Stimulated activated CD4-positive, alpha-beta T cell treated with anti-CD3 and anti-CD28 coated beads, Interleukin-2, amount 100 ng/mL, for 48 hours (primary cell): ENCODE results near the gene VPS35L.

Experiments
- DNase-seq, 2 donors: peaks; one replicate each; pipeline ENCODE4 v3.0.0-alpha.2; 2020

The VPS35L gene

GRCh38 chr16:19698480-19699465, 143.3 kb downstream of the VPS35L start:
- no peak for DNase-seq

- no peak for DNase-seq
Observed at GRCh38 chr16:19699472-19699871, 144.0 kb downstream of the VPS35L start.

- DNase-seq = no peak
Observed at GRCh38 chr16:19700319-19700781, 144.8 kb downstream of the VPS35L start.

- DNase-seq = no peak
Observed at GRCh38 chr16:19701091-19701490, 145.6 kb downstream of the VPS35L start.

GRCh38 chr16:19703172-19703889, 147.8 kb downstream of the VPS35L start:
- no peak for DNase-seq

- DNase-seq = no peak
Observed at GRCh38 chr16:19704321-19705145, 149.0 kb downstream of the VPS35L start.

- DNase-seq = no peak
Observed at GRCh38 chr16:19705146-19705501, 149.6 kb downstream of the VPS35L start.

GRCh38 chr16:19705843-19706242, 150.3 kb downstream of the VPS35L start:
- no peak for DNase-seq

- no peak for DNase-seq
Observed at GRCh38 chr16:19706846-19707245, 151.3 kb downstream of the VPS35L start.

- no peak for DNase-seq
Observed at GRCh38 chr16:19707569-19708295, 152.2 kb downstream of the VPS35L start.

GRCh38 chr16:19708296-19709205, 153.0 kb downstream of the VPS35L start:
- no peak for DNase-seq

- no peak for DNase-seq
Observed at GRCh38 chr16:19709381-19710136, 154.1 kb downstream of the VPS35L start.

- DNase-seq = no peak
Observed at GRCh38 chr16:19710191-19710908, 154.8 kb downstream of the VPS35L start.

GRCh38 chr16:19710991-19711545, 155.6 kb downstream of the VPS35L start:
- DNase-seq = no peak

- DNase-seq = no peak
Observed at GRCh38 chr16:19711643-19712042, 156.1 kb downstream of the VPS35L start.

GRCh38 chr16:19712418-19713058, 157.0 kb downstream of the VPS35L start:
- no peak for DNase-seq

GRCh38 chr16:19713697-19714096, 158.2 kb downstream of the VPS35L start:
- no peak for DNase-seq

- no peak for DNase-seq
Observed at GRCh38 chr16:19715566-19715965, 160.1 kb downstream of the VPS35L start.

- DNase-seq = no peak
Observed at GRCh38 chr16:19716183-19716582, 160.7 kb downstream of the VPS35L start.
